GM23338 (cell line): ENCODE measurements around the gene SORL1-AS1.

Experiments
- ATAC-seq: fragments of 200-7000 bp; cut with Tn5 transposase; 3 replicates; pipeline ENCODE4 v1.9.1; 2020
- DNase-seq: peaks from one replicate; pipeline ENCODE4 v3.0.0-alpha.2; 2015; ENCODE audit warnings: low spot score
- H2AFZ ChIP-seq: fragments of 200-600 bp; sonication (generic); 2 replicates; pipeline ENCODE4 v1.8.0; 2016; ENCODE audit warnings: antibody characterized with exemption, mild to moderate bottlenecking, moderate library complexity
- H3F3A ChIP-seq: fragments of 200-600 bp; sonication (generic); replicated peaks from 2 replicates; pipeline ENCODE4 v1.8.0; 2017; ENCODE audit warnings: antibody characterized with exemption, mixed run types, low read depth
- H3K27ac ChIP-seq: fragments of 200-600 bp; sonication (generic); 2 replicates; pipeline ENCODE4 v1.6.1; 2016; ENCODE audit warnings: low read depth
- H3K27me3 ChIP-seq: fragments of 200-600 bp; sonication (generic); 2 replicates; pipeline ENCODE4 v1.8.0; 2016; ENCODE audit warnings: mild to moderate bottlenecking, mixed run types, moderate library complexity; ENCODE audit not compliant: insufficient read depth
- H3K36me3 ChIP-seq: fragments of 200-600 bp; sonication (generic); 2 replicates; pipeline ENCODE4 v1.8.0; 2016; ENCODE audit warnings: mild to moderate bottlenecking; ENCODE audit not compliant: insufficient read depth
- H3K4me1 ChIP-seq: fragments of 200-600 bp; sonication (generic); 2 replicates; pipeline ENCODE4 v1.8.0; 2016; ENCODE audit warnings: mild to moderate bottlenecking, moderate library complexity; ENCODE audit not compliant: insufficient read depth
- H3K4me2 ChIP-seq: fragments of 200-600 bp; sonication (generic); 2 replicates; pipeline ENCODE4 v1.7.1; 2017; ENCODE audit warnings: mixed run types
- H3K4me3 ChIP-seq: fragments of 200-600 bp; sonication (generic); 2 replicates; pipeline ENCODE4 v1.6.1; 2016; ENCODE audit warnings: mixed run types
- H3K79me2 ChIP-seq: fragments of 200-600 bp; sonication (generic); replicated peaks from 2 replicates; pipeline ENCODE4 v1.8.0; 2017; ENCODE audit warnings: mild to moderate bottlenecking; ENCODE audit not compliant: insufficient read depth
- H3K9me2 ChIP-seq: fragments of 200-600 bp; sonication (generic); 2 replicates; pipeline ENCODE4 v1.8.0; 2017; ENCODE audit not compliant: insufficient read depth
- H4K20me1 ChIP-seq: fragments of 200-600 bp; sonication (generic); replicated peaks from 2 replicates; pipeline ENCODE4 v1.8.0; 2017; ENCODE audit warnings: mild to moderate bottlenecking; ENCODE audit not compliant: insufficient read depth
- H3K27ac Mint-ChIP-seq: 2 replicates; pipeline ENCODE4 v1.8.0; 2020; ENCODE audit warnings: inconsistent platforms, mild to moderate bottlenecking, moderate library complexity, mixed read lengths
- H3K27me3 Mint-ChIP-seq: 3 replicates; pipeline ENCODE4 v1.8.0; 2022; ENCODE audit warnings: low read depth, mild to moderate bottlenecking, moderate library complexity, mixed read lengths, inconsistent platforms; ENCODE audit not compliant: insufficient read depth, poor library complexity
- H3K36me3 Mint-ChIP-seq: 3 replicates; pipeline ENCODE4 v1.8.0; 2021; ENCODE audit warnings: low read depth, mild to moderate bottlenecking, inconsistent platforms, moderate library complexity, mixed read lengths
- H3K4me1 Mint-ChIP-seq: 3 replicates; pipeline ENCODE4 v1.8.0; 2020; ENCODE audit warnings: mild to moderate bottlenecking, inconsistent platforms, mixed read lengths
- H3K4me3 Mint-ChIP-seq: 3 replicates; pipeline ENCODE4 v1.8.0; 2021; ENCODE audit warnings: moderate library complexity, mild to moderate bottlenecking, inconsistent platforms, mixed read lengths
- H3K9me3 Mint-ChIP-seq: 3 replicates; pipeline ENCODE4 v1.8.0; 2020; ENCODE audit warnings: moderate library complexity, mild to moderate bottlenecking, inconsistent platforms, mixed read lengths
- EZH2 ChIP-seq: fragments of 200-600 bp; sonication (generic); IDR thresholded peaks from one replicate; pipeline ENCODE4 v1.8.0; 2017; ENCODE audit warnings: antibody characterized with exemption, mild to moderate bottlenecking, low read depth; ENCODE audit not compliant: unreplicated experiment
- JUNB ChIP-seq: IDR thresholded peaks from one replicate; pipeline ENCODE4 v1.6.1; 2016; ENCODE audit warnings: antibody characterized with exemption; ENCODE audit not compliant: unreplicated experiment
- NANOG ChIP-seq: IDR thresholded peaks from 2 replicates; pipeline ENCODE4 v1.6.1; 2016; ENCODE audit warnings: antibody characterized with exemption, borderline replicate concordance
- POLR2AphosphoS5 ChIP-seq: IDR thresholded peaks from 2 replicates; pipeline ENCODE4 v1.6.1; 2016; ENCODE audit warnings: antibody characterized with exemption, low read depth
- REST ChIP-seq: IDR thresholded peaks from one replicate; pipeline ENCODE4 v1.6.1; 2018; ENCODE audit warnings: antibody characterized with exemption; ENCODE audit not compliant: unreplicated experiment
- STAT1 ChIP-seq: IDR thresholded peaks from one replicate; pipeline ENCODE4 v1.6.1; 2016; ENCODE audit warnings: antibody characterized with exemption; ENCODE audit not compliant: unreplicated experiment
- ZNF114 ChIP-seq: fragments of 250-450 bp; sonication (Bioruptor Pico); IDR thresholded peaks from 2 replicates; pipeline ENCODE4 v1.5.0; 2020; ENCODE audit warnings: mild to moderate bottlenecking, moderate library complexity
- ZNF331 ChIP-seq: fragments of 250-450 bp; sonication (Bioruptor Pico); IDR thresholded peaks from 2 replicates; pipeline ENCODE4 v1.5.0; 2020; ENCODE audit warnings: low read depth, mild to moderate bottlenecking, moderate library complexity

The SORL1-AS1 gene

GRCh38 chr11:121497176-121497998 lies 44.6 kb upstream of the SORL1-AS1 start:
- Histone ChIP-seq H3K4me2 (no peak overlapping the region), H3K79me2 (no peaks in the 10 kb centered on the region; the same call in 1 of the 2 replicates), H3K9me2 (0 out of 2 replicates have a peak, but pooled peaks cover 11% of the 10 kb centered on the region), H3K27ac (no peak overlapping the region), H3F3A (no peaks in the 10 kb centered on the region), H3K36me3 (peaks cover 25% of the 10 kb centered on the region), H3K4me3 (no peak overlapping the region), H3K27me3 (no peaks in the 10 kb centered on the region), H3K4me1 (peaks cover 15% of the 10 kb centered on the region), H2AFZ (no peak overlapping the region), H4K20me1 (no peaks in the 10 kb centered on the region; the same call in 1 of the 2 replicates)
- Mint-ChIP-seq H3K36me3 (peaks cover 66% of the 10 kb centered on the region), H3K27ac (no peak overlapping the region), H3K4me1 (peaks cover 27% of the 10 kb centered on the region), H3K27me3 (peaks cover 1% of the 10 kb centered on the region), H3K4me3 (no peak overlapping the region), H3K9me3 (peaks cover 3% of the 10 kb centered on the region; the same call in 2 of the 3 replicates)
- peak; percentile 28 for DNase-seq
- ATAC-seq = peak; percentile 37; the same call in 2 of the 3 replicates
- no peak for TF ChIP-seq ZNF331 (CRISPR knock-in tag)
- no peak for TF ChIP-seq REST
- no peak for TF ChIP-seq STAT1
- no peak for TF ChIP-seq POLR2AphosphoS5
- no peak for TF ChIP-seq EZH2
- no peak for TF ChIP-seq NANOG
- no peak for TF ChIP-seq JUNB
- TF ChIP-seq ZNF114 = no peak

GRCh38 chr11:121494355-121495099 lies 41.8 kb upstream of the SORL1-AS1 start:
- H3K36me3 ChIP-seq = peaks cover 20% of the 10 kb centered on the region
- H2AFZ ChIP-seq = no peak overlapping the region
- H3K27me3 ChIP-seq = no peaks in the 10 kb centered on the region
- Mint-ChIP-seq H3K36me3 (peaks cover 66% of the 10 kb centered on the region), H3K4me1 (peaks cover 27% of the 10 kb centered on the region), H3K4me3 (no peak overlapping the region; the same call in 2 of the 3 replicates), H3K27ac (peak overlapping the region; percentile 54), H3K27me3 (peaks cover 4% of the 10 kb centered on the region), H3K9me3 (no peaks in the 10 kb centered on the region)
- 0 out of 2 replicates have a peak, but pooled peaks cover 11% of the 10 kb centered on the region for H3K9me2 ChIP-seq
- H3F3A ChIP-seq = no peaks in the 10 kb centered on the region
- H3K79me2 ChIP-seq = peaks cover 6% of the 10 kb centered on the region; the same call in 1 of the 2 replicates
- peaks cover 15% of the 10 kb centered on the region for H3K4me1 ChIP-seq
- peak overlapping the region; percentile 64; the same call in 1 of the 2 replicates for H3K27ac ChIP-seq
- H3K4me3 ChIP-seq = peak overlapping the region; percentile 20; the same call in 1 of the 2 replicates
- peak; percentile 24 for DNase-seq
- no peaks in the 10 kb centered on the region; the same call in 1 of the 2 replicates for H4K20me1 ChIP-seq
- peak overlapping the region; percentile 42; the same call in 1 of the 2 replicates for H3K4me2 ChIP-seq
- ATAC-seq = peak; percentile 95
- no peak for TF ChIP-seq REST
